ENCODE data around the gene TM4SF20.

Gene TM4SF20

DNA sequence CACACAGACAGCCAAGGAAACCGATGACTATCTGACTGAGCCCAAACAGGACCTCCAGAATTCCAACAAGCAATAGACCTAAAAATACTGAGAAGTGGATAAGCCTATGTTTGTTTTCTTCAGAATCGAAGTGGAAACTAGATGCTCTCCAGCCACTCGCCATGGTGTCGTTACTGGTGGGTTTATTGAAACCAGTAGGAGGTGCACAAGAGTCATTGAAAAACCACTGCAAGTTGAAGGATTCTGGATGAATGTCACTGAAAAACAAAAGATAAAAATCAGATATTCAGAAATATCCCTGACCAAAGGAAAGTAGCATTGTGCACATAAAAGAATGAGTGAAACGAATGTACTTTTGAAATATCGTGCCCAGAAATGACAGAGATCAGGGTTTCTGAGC lies 15.3 kb downstream of the TM4SF20 start:
- no peaks in the 10 kb centered on the region for H3K9me3 ChIP-seq (ENCODE audit: control insufficient read depth, low read depth, low read length)
- no peaks in the 10 kb centered on the region for H3K4me1 ChIP-seq (ENCODE audit: control insufficient read depth, low read depth, low read length)
- no peak overlapping the region for H3K4me3 ChIP-seq (ENCODE audit: low read length)
- H3K27ac ChIP-seq (ENCODE audit: low read length): no peak overlapping the region
- H3K27me3 ChIP-seq (ENCODE audit: control insufficient read depth, insufficient read depth, low read length): no peaks in the 10 kb centered on the region
- H3K36me3 ChIP-seq (ENCODE audit: control insufficient read depth, low read depth, low read length): peaks cover 15% of the 10 kb centered on the region
- no peak overlapping the region for H3K9ac ChIP-seq (ENCODE audit: low read length)

DNA sequence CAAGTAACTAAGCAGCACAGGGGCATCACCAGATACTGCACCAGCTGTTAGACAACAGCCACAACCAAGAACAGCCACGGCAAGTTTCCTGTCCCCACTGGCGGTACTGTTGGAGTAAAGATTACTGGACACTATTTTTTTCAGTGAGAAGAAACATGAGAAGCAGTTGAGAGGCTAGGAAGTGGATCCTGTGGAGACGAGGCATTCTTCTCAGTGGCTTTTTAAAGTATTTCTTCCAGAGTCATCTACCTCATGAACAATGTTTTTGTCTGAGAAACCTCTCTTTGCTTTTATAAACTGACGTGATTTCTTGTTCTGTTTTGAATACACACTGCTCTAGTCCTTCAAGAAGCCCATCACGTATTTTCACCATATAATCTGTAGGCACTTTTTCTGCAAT lies 18.8 kb downstream of the TM4SF20 start:
- H3K9ac ChIP-seq (ENCODE audit: low read length): no peak overlapping the region
- H3K9me3 ChIP-seq (ENCODE audit: control insufficient read depth, low read depth, low read length): no peaks in the 10 kb centered on the region
- H3K27me3 ChIP-seq (ENCODE audit: control insufficient read depth, insufficient read depth, low read length): no peaks in the 10 kb centered on the region
- no peak overlapping the region for H3K27ac ChIP-seq (ENCODE audit: low read length)
- H3K4me3 ChIP-seq (ENCODE audit: low read length): no peak overlapping the region
- H3K36me3 ChIP-seq (ENCODE audit: control insufficient read depth, low read depth, low read length): peaks cover 39% of the 10 kb centered on the region
- no peaks in the 10 kb centered on the region for H3K4me1 ChIP-seq (ENCODE audit: control insufficient read depth, low read depth, low read length)

DNA sequence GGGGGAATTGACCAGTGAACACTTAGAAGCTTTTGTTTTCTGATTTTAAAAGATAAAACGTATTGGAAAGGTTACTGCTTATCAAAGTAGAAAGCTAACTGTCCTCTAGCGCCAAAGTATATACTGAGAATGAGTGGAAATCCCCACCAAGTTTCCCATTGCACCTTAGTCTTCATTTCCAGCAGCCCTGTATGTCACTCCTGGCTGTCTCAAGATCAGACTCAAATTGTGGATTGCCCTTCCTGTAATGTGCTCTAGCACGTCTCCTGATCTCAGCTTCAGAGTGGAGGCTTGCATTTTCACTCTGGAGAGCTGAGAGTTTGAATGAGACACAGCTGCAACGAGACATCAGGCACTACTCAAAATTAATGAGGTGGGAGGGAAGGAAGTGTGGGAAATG lies 27.5 kb downstream of the TM4SF20 start:
- peaks cover 35% of the 10 kb centered on the region for H3K36me3 ChIP-seq (ENCODE audit: control insufficient read depth, low read depth, low read length)
- no peaks in the 10 kb centered on the region for H3K9me3 ChIP-seq (ENCODE audit: control insufficient read depth, low read depth, low read length)
- H3K27me3 ChIP-seq (ENCODE audit: control insufficient read depth, insufficient read depth, low read length): no peaks in the 10 kb centered on the region
- H3K9ac ChIP-seq (ENCODE audit: low read length): no peak overlapping the region
- H3K4me3 ChIP-seq (ENCODE audit: low read length): no peak overlapping the region
- H3K27ac ChIP-seq (ENCODE audit: low read length): no peak overlapping the region
- no peaks in the 10 kb centered on the region for H3K4me1 ChIP-seq (ENCODE audit: control insufficient read depth, low read depth, low read length)

DNA sequence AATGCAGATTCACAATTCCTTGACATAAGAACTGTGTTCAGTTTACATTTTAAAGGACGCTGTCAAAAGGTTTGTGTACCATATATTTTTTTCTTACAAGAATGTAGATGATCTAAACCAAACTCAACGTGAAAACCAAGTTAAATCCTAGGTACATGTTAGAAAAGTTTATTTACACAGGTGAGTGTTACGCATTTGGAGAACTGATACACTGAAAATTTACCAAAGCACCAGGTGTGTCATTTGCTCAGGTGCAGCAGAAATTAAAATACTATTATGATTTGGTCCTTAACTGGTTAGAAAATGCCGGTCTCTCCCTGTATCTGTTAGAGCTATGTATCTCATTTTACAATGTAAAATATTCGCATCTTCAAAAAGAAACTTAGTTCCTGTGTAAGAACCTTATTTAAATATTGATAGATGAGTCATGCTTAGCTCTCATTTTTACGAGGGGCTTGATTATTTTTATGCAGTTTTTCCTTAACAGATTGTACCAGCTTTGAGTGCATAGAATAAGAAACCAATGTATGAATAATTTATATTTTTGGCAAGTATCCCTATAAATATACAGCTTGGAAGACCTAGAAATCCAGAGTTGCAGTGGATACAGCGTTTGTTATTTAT lies 29.0 kb downstream of the TM4SF20 start:
- Histone ChIP-seq H3K9me3 (ENCODE audit: control insufficient read depth, low read depth, low read length) (no peaks in the 10 kb centered on the region), H3K27me3 (ENCODE audit: control insufficient read depth, insufficient read depth, low read length) (no peaks in the 10 kb centered on the region), H3K27ac (ENCODE audit: low read length) (no peak overlapping the region), H3K9ac (ENCODE audit: low read length) (no peak overlapping the region), H3K4me3 (ENCODE audit: low read length) (no peak overlapping the region), H3K4me1 (ENCODE audit: control insufficient read depth, low read depth, low read length) (no peaks in the 10 kb centered on the region), H3K36me3 (ENCODE audit: control insufficient read depth, low read depth, low read length) (peaks cover 27% of the 10 kb centered on the region)

DNA sequence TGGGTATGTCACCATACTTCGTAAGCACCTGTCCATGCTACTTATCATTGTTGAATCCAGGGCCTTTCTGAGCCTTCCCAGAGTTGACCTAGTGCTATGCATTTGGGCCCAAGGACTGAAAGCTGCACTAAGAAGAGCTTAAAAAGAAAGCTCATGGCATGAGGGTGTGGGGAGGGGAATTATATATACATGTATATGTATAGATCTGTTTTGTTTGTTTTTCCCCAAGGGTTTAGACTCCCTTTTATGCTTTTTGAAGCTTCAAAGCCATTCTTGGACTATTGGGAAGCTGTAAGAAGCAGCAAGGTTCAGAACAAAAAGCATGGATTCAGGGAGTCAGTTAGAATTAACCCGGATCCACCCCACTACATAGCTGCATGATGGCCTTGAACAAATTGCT lies 30.8 kb downstream of the TM4SF20 start:
- Histone ChIP-seq H3K9me3 (ENCODE audit: control insufficient read depth, low read depth, low read length) (no peaks in the 10 kb centered on the region), H3K4me3 (ENCODE audit: low read length) (no peak overlapping the region), H3K27me3 (ENCODE audit: control insufficient read depth, insufficient read depth, low read length) (no peaks in the 10 kb centered on the region), H3K4me1 (ENCODE audit: control insufficient read depth, low read depth, low read length) (no peaks in the 10 kb centered on the region), H3K36me3 (ENCODE audit: control insufficient read depth, low read depth, low read length) (peaks cover 27% of the 10 kb centered on the region), H3K27ac (ENCODE audit: low read length) (no peak overlapping the region), H3K9ac (ENCODE audit: low read length) (no peak overlapping the region)

DNA sequence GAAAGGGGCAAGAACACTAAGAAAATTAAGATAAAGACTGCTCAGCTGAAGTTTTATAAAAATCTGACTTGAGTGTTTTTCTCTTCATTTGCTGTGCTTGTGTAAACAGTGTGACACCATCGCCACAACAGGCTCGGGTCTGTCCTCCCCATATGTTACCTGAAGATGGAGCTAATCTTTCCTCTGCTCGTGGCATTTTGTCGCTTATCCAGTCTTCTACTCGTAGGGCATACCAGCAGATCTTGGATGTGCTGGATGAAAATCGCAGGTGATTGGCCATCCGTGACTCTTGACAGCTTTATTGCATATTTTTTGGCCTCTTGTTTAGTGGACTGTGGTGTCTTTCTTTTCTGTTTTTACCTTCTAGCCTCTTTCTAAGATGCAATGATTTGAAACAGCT lies 32.0 kb downstream of the TM4SF20 start:
- H3K9me3 ChIP-seq (ENCODE audit: control insufficient read depth, low read depth, low read length): no peaks in the 10 kb centered on the region
- H3K4me1 ChIP-seq (ENCODE audit: control insufficient read depth, low read depth, low read length): no peaks in the 10 kb centered on the region
- H3K9ac ChIP-seq (ENCODE audit: low read length): no peak overlapping the region
- H3K4me3 ChIP-seq (ENCODE audit: low read length): no peak overlapping the region
- H3K27me3 ChIP-seq (ENCODE audit: control insufficient read depth, insufficient read depth, low read length): no peaks in the 10 kb centered on the region
- peaks cover 38% of the 10 kb centered on the region for H3K36me3 ChIP-seq (ENCODE audit: control insufficient read depth, low read depth, low read length)
- H3K27ac ChIP-seq (ENCODE audit: low read length): no peak overlapping the region

DNA sequence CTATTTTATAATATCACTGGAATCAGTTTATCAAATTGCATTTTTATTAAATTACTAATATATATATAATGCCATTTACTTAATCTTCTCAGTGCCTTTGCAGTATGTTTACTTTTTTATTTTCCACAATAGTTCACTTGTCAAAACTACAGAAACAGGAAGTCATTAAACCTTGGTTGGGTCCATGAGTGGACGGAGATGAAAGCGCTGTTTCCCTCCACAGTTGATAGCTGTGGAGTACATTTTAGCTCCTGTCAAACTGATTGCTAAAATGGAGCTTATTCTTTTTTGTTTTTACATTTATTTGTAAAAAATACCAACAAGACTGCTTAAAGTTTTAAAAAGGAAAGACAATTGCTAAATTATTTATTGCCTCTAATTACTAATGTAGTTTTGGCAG lies 34.9 kb downstream of the TM4SF20 start:
- H3K4me3 ChIP-seq (ENCODE audit: low read length): no peak overlapping the region
- no peak overlapping the region for H3K27ac ChIP-seq (ENCODE audit: low read length)
- peaks cover 45% of the 10 kb centered on the region for H3K36me3 ChIP-seq (ENCODE audit: control insufficient read depth, low read depth, low read length)
- H3K4me1 ChIP-seq (ENCODE audit: control insufficient read depth, low read depth, low read length): no peaks in the 10 kb centered on the region
- no peaks in the 10 kb centered on the region for H3K27me3 ChIP-seq (ENCODE audit: control insufficient read depth, insufficient read depth, low read length)
- H3K9me3 ChIP-seq (ENCODE audit: control insufficient read depth, low read depth, low read length): no peaks in the 10 kb centered on the region
- H3K9ac ChIP-seq (ENCODE audit: low read length): no peak overlapping the region

DNA sequence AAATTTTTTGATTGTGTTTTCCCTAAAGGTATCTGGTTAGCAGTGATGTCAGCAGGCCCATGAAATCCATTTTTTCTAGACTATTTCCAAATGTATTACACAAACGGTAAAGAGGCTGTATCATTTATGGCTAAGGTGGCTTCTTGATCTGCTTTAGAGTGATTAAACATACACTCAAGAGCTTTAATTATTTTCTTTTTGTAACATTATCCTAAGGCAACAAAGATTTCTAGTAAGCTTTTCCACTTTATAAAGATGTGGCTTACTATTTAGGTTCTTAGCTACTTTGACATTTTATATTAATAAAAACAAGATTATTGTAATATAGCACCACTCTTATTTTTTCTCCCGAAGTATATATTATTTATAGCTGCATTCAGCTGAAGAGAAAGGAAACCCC lies 37.6 kb downstream of the TM4SF20 start:
- H3K4me3 ChIP-seq (ENCODE audit: low read length): no peak overlapping the region
- H3K27me3 ChIP-seq (ENCODE audit: control insufficient read depth, insufficient read depth, low read length): no peaks in the 10 kb centered on the region
- H3K9ac ChIP-seq (ENCODE audit: low read length): no peak overlapping the region
- no peak overlapping the region for H3K27ac ChIP-seq (ENCODE audit: low read length)
- H3K36me3 ChIP-seq (ENCODE audit: control insufficient read depth, low read depth, low read length): peaks cover 34% of the 10 kb centered on the region
- no peaks in the 10 kb centered on the region for H3K9me3 ChIP-seq (ENCODE audit: control insufficient read depth, low read depth, low read length)
- no peaks in the 10 kb centered on the region for H3K4me1 ChIP-seq (ENCODE audit: control insufficient read depth, low read depth, low read length)

DNA sequence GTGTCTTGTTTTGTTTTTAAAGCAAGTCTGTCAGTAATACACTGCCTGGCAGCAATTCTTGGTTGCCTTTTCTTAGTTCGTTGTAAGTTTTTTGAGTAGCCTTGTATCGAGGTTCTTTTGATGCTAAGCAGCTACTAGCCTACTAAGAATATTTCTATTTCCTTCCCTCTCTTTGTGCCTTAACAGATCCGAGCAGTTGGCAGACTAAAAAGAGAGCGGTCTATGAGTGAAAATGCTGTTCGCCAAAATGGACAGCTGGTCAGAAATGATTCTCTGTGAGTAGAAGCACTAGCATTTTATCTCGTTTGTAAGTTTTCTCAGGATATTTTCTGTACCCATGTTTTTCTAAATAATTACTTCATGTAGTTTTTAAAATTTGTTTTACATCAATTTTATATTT lies 39.0 kb downstream of the TM4SF20 start:
- no peak overlapping the region for H3K27ac ChIP-seq (ENCODE audit: low read length)
- H3K9ac ChIP-seq (ENCODE audit: low read length): no peak overlapping the region
- H3K9me3 ChIP-seq (ENCODE audit: control insufficient read depth, low read depth, low read length): no peaks in the 10 kb centered on the region
- no peaks in the 10 kb centered on the region for H3K27me3 ChIP-seq (ENCODE audit: control insufficient read depth, insufficient read depth, low read length)
- no peak overlapping the region for H3K4me3 ChIP-seq (ENCODE audit: low read length)
- peaks cover 43% of the 10 kb centered on the region for H3K36me3 ChIP-seq (ENCODE audit: control insufficient read depth, low read depth, low read length)
- H3K4me1 ChIP-seq (ENCODE audit: control insufficient read depth, low read depth, low read length): no peaks in the 10 kb centered on the region

DNA sequence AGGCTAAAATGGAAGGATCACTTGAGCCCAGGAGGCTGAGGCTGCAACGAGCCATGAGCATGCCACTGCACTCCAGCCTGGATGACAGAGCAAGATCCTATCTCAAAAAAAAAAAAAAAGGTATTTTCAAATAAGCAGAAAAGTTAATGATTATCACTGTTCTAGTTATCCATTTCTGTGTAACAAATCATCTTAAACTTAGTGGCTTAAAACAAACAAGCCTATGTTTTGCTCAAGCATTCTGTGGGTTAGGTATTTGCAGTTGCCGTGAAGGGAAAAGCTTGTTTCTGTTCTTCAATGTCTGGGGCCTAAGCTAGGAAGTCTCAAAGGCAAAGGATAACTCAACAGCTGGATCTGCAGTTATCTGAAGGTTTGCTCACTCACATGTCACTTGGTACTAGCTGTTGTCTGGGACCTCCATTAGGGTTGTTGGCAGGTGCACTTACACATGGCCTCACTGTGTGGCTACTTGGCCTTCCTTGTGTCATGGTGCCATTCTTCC lies 40.0 kb downstream of the TM4SF20 start:
- Histone ChIP-seq H3K36me3 (ENCODE audit: control insufficient read depth, low read depth, low read length) (peaks cover 51% of the 10 kb centered on the region), H3K9ac (ENCODE audit: low read length) (no peak overlapping the region), H3K4me1 (ENCODE audit: control insufficient read depth, low read depth, low read length) (no peaks in the 10 kb centered on the region), H3K27me3 (ENCODE audit: control insufficient read depth, insufficient read depth, low read length) (no peaks in the 10 kb centered on the region), H3K4me3 (ENCODE audit: low read length) (no peak overlapping the region), H3K27ac (ENCODE audit: low read length) (no peak overlapping the region), H3K9me3 (ENCODE audit: control insufficient read depth, low read depth, low read length) (no peaks in the 10 kb centered on the region)

DNA sequence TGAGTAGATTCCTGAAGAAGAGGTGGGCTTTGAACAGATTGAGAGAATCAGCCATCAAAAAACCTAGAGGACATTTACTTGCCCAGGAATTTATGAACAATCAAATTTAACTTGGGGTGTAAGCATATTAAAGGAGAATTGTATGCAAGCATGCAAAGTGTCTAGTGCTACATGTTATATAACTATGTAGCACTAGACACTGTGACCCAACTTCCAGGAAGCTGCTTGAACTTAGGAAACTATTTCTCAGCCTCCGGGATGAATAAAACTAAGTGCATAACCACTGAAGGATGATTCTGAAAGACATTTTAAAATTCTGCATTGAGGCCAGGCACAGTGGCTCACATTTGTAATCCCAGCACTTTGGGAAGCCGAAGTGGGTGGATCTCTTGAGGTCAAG lies 41.7 kb downstream of the TM4SF20 start:
- H3K36me3 ChIP-seq (ENCODE audit: control insufficient read depth, low read depth, low read length): peaks cover 55% of the 10 kb centered on the region

DNA sequence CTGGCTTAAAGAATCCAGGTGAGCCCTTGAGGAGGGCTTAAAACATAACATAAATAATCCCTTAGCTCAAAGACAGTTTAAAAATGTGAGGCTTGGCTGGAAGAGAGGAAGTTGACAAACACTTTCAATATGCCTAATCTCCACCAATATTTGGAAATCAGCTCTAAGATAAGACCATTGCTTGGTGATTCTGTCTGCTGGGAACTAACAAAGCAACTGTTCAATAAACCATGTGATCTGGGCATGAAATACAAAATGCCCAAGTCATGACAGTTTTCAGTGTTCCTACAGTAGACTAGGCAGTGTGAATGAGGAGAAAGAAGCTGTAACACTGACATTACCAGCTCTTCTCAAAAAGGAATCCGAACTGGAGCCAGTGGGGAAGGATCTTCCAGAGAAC lies 43.4 kb downstream of the TM4SF20 start:
- Histone ChIP-seq H3K9ac (ENCODE audit: low read length) (no peak overlapping the region), H3K36me3 (ENCODE audit: control insufficient read depth, low read depth, low read length) (peaks cover 56% of the 10 kb centered on the region), H3K27ac (ENCODE audit: low read length) (no peak overlapping the region), H3K4me3 (ENCODE audit: low read length) (no peak overlapping the region), H3K4me1 (ENCODE audit: control insufficient read depth, low read depth, low read length) (no peaks in the 10 kb centered on the region), H3K27me3 (ENCODE audit: control insufficient read depth, insufficient read depth, low read length) (no peaks in the 10 kb centered on the region), H3K9me3 (ENCODE audit: control insufficient read depth, low read depth, low read length) (no peaks in the 10 kb centered on the region)

More for the DNA sequence above, 41.7 kb downstream of the TM4SF20 start:
- Histone ChIP-seq H3K9ac (ENCODE audit: low read length) (no peak overlapping the region), H3K27me3 (ENCODE audit: control insufficient read depth, insufficient read depth, low read length) (no peaks in the 10 kb centered on the region), H3K4me1 (ENCODE audit: control insufficient read depth, low read depth, low read length) (no peaks in the 10 kb centered on the region), H3K9me3 (ENCODE audit: control insufficient read depth, low read depth, low read length) (no peaks in the 10 kb centered on the region), H3K4me3 (ENCODE audit: low read length) (no peak overlapping the region), H3K27ac (ENCODE audit: low read length) (no peak overlapping the region)
